Islet of Langerhans (tissue), 1 donor: ENCODE results near the gene RNF40.
"Not testable (repeated sequence)": the region's sequence is repeated elsewhere in the genome, so short reads cannot be mapped to it uniquely, and the experiment has no call there.

Experiments used
- FAIRE-seq: peaks from one replicate; lab custom pipeline; 2011; peaks lifted over from hg19 to GRCh38; lab: Jason Lieb, UNC

The RNF40 gene

GRCh38 chr16:30820952-30821421 is 58.9 kb downstream of the RNF40 start:
- no peak for FAIRE-seq

- not testable (repeated sequence) for FAIRE-seq
Observed at GRCh38 chr16:30821441-30821840, 59.3 kb downstream of the RNF40 start.

GRCh38 chr16:30821891-30822290 is 59.8 kb downstream of the RNF40 start:
- no peak for FAIRE-seq
